Endothelial cell of umbilical vein (primary cell): ENCODE measurements around the gene SYT7. TPM values are rescaled to one million over a fixed set of nuclear protein-coding genes. Genes with fewer than 3 reads are reported as not detected.

Experiments used
- BruUV-seq: library from RNA; stranded (reverse); fragments of 400-500 nt; replicated peaks from 2 replicates; lab custom pipeline; 2021; lab: Mats Ljungman, UMichigan
- CTCF ChIA-PET: fragments of 300-600, 350-600 bp; sonication (Branson Sonifier 250); formaldehyde crosslinking; loops from one replicate; lab custom pipeline; 2021; ENCODE audit warnings: antibody characterized with exemption, inconsistent platforms; lab: Charles Lee
- POLR2A ChIA-PET: fragments of 300-600, 350-600 bp; sonication (Branson Sonifier 250); formaldehyde crosslinking; loops from one replicate; lab custom pipeline; 2021; ENCODE audit warnings: antibody characterized with exemption, inconsistent platforms; lab: Charles Lee
- DNase-seq: peaks from one replicate; pipeline ENCODE4 v3.0.0-alpha.2; 2011; ENCODE audit warnings: low read depth, low spot score
- FAIRE-seq: peaks from 2 replicates; lab custom pipeline; 2011; peaks lifted over from hg19 to GRCh38; lab: Jason Lieb, UNC
- H2AFZ ChIP-seq: 2 replicates; pipeline ENCODE4 v1.6.0; 2012; ENCODE audit warnings: low read depth, low read length, control low read depth, inconsistent platforms
- H3K27ac ChIP-seq: 2 replicates; pipeline ENCODE4 v1.5.1; 2011; ENCODE audit warnings: low read depth, mild to moderate bottlenecking, control low read depth, low read length, moderate library complexity; ENCODE audit not compliant: insufficient read depth
- H3K27me3 ChIP-seq, 2 experiments: 2 replicates each; pipeline versions ENCODE4 v1.6.0 to v1.6.1; 2011; ENCODE audit warnings: low read length in 2 of 2, mixed read lengths in 1 of 2; ENCODE audit not compliant: control insufficient read depth in 2 of 2, insufficient read depth in 2 of 2
- H3K36me3 ChIP-seq, 2 experiments: 2 replicates in 1 of 2; 3 replicates in 1 of 2; pipeline ENCODE4 v1.5.1; 2011; ENCODE audit warnings: low read length in 2 of 2, mild to moderate bottlenecking in 1 of 2, moderate library complexity in 1 of 2; ENCODE audit not compliant: control insufficient read depth in 2 of 2, insufficient read depth in 2 of 2; ENCODE audit errors: extremely low read depth in 1 of 2
- H3K4me1 ChIP-seq: 3 replicates; pipeline ENCODE4 v1.5.1; 2011; ENCODE audit warnings: mild to moderate bottlenecking, low read length; ENCODE audit not compliant: control insufficient read depth, insufficient read depth; ENCODE audit errors: extremely low read depth
- H3K4me2 ChIP-seq: 2 replicates; pipeline ENCODE4 v1.6.1; 2011; ENCODE audit warnings: low read length, control low read depth, mixed read lengths; ENCODE audit not compliant: insufficient read depth
- H3K4me3 ChIP-seq, 3 experiments: fragments of 200-600 bp in 1 of 3; sonication (generic), shearing (Covaris generic) in 1 of 3; replicated peaks in 1 of 3; 2 replicates each; pipeline ENCODE4 v1.5.1; 2011 to 2016; ENCODE audit warnings: control low read depth in 3 of 3, low read length in 3 of 3, mild to moderate bottlenecking in 2 of 3, inconsistent platforms in 1 of 3, low read depth in 1 of 3, moderate library complexity in 1 of 3; ENCODE audit not compliant: insufficient read depth in 1 of 3
- H3K79me2 ChIP-seq: 2 replicates; pipeline ENCODE4 v1.6.0; 2012; ENCODE audit warnings: low read length, inconsistent platforms; ENCODE audit not compliant: control insufficient read depth, insufficient read depth
- H3K9ac ChIP-seq: replicated peaks from 2 replicates; pipeline ENCODE3; 2011; ENCODE audit warnings: low read length, control low read depth; ENCODE audit not compliant: insufficient read depth; ENCODE audit errors: extremely low read depth
- H3K9me1 ChIP-seq: replicated peaks from 3 replicates; pipeline ENCODE4 v1.6.0; 2011; ENCODE audit warnings: mild to moderate bottlenecking, low read length; ENCODE audit not compliant: control insufficient read depth, insufficient read depth; ENCODE audit errors: extremely low read depth
- H3K9me3 ChIP-seq: replicated peaks from 2 replicates; pipeline ENCODE4 v1.5.1; 2012; ENCODE audit warnings: low read length, inconsistent platforms; ENCODE audit not compliant: control insufficient read depth, insufficient read depth
- H4K20me1 ChIP-seq: replicated peaks from 2 replicates; pipeline ENCODE3; 2011; ENCODE audit warnings: mild to moderate bottlenecking, low read length; ENCODE audit not compliant: control insufficient read depth, insufficient read depth; ENCODE audit errors: extremely low read depth
- EZH2 ChIP-seq: IDR thresholded peaks from 2 replicates; pipeline ENCODE4 v1.6.1; 2012; ENCODE audit warnings: borderline replicate concordance, low read depth, mild to moderate bottlenecking, moderate library complexity, low read length, inconsistent platforms; ENCODE audit not compliant: severe bottlenecking
- FOS ChIP-seq: IDR thresholded peaks from 2 replicates; pipeline ENCODE4 v1.6.1; 2011; ENCODE audit warnings: mild to moderate bottlenecking, low read length, moderate library complexity, borderline replicate concordance; ENCODE audit not compliant: insufficient read depth
- GATA2 ChIP-seq: IDR thresholded peaks from 2 replicates; pipeline ENCODE4 v1.7.0; 2011; ENCODE audit warnings: low read depth, mild to moderate bottlenecking, moderate library complexity, mixed read lengths, low read length; ENCODE audit not compliant: insufficient read length, insufficient read depth
- JUN ChIP-seq: IDR thresholded peaks from 2 replicates; pipeline ENCODE4 v1.6.1; 2011; ENCODE audit warnings: borderline replicate concordance, low read depth; ENCODE audit not compliant: insufficient read length, insufficient read depth
- MYC ChIP-seq: IDR thresholded peaks from one replicate; pipeline ENCODE4 v1.6.1; 2011; ENCODE audit warnings: mild to moderate bottlenecking, low read depth, low read length
- POLR2A ChIP-seq: IDR thresholded peaks from 2 replicates; pipeline ENCODE4 v1.6.1; 2012; ENCODE audit warnings: low read depth, mild to moderate bottlenecking, control low read depth, low read length
- POLR2AphosphoS5 ChIP-seq: IDR thresholded peaks from 2 replicates; pipeline ENCODE4 v1.6.1; 2012; ENCODE audit warnings: low read depth, mild to moderate bottlenecking, control low read depth, low read length, moderate library complexity; ENCODE audit not compliant: insufficient read depth
- dilution Hi-C: fragments of 300-500 bp; cut with MboI; formaldehyde crosslinking; loops from one replicate; pipeline ENCODE4 v1.15.0; 2019; ENCODE audit warnings: low sequenced_read_pairs; ENCODE audit not compliant: extremely low pct_ligation_motif_present
- intact Hi-C: fragments of 100-400 bp; cut with micrococcal nuclease; formaldehyde crosslinking; loops from one replicate; pipeline ENCODE4 v1.10.0; 2022
- polyA plus RNA-seq, 4 experiments: library from polyadenylated mRNA; depleted of rRNA in 3 of 4; stranded (reverse) in 3 of 4; unstranded in 1 of 4; fragments of >200 nt; gene quantifications; 2 replicates each; pipeline versions ENCODE4 v1.2.1 to v1.2.3, GENCODE V29; 2011 to 2012; ENCODE audit warnings: missing spikeins in 1 of 4
- total RNA-seq: library from RNA; stranded (reverse); gene quantifications from 2 replicates; pipeline ENCODE4 v1.2.3, GENCODE V29; 2021
- TF ChIP-seq, protein P1 (sequence below): IDR thresholded peaks from 2 replicates; pipeline ENCODE4 v1.6.1; 2011; ENCODE audit not compliant: insufficient read depth, insufficient read length
- TF ChIP-seq, protein P2 (sequence below), 2 donors: IDR thresholded peaks; 1 replicate in 1 of 2; 2 replicates in 1 of 2; pipeline ENCODE4 v1.5.1; 2011; ENCODE audit warnings: low read length in 2 of 2, mild to moderate bottlenecking in 2 of 2, moderate library complexity in 2 of 2, control low read depth in 1 of 2, inconsistent platforms in 1 of 2, low read depth in 1 of 2; ENCODE audit not compliant: insufficient read depth in 1 of 2; ENCODE audit errors: extremely low read depth in 1 of 2

Gene SYT7
- total and polyA plus RNA-seq, 2 donors (not counting 3 experiments of a cell fraction or from before 2014, with no cell fraction given): 0.08 to 0.55 TPM

DNA sequence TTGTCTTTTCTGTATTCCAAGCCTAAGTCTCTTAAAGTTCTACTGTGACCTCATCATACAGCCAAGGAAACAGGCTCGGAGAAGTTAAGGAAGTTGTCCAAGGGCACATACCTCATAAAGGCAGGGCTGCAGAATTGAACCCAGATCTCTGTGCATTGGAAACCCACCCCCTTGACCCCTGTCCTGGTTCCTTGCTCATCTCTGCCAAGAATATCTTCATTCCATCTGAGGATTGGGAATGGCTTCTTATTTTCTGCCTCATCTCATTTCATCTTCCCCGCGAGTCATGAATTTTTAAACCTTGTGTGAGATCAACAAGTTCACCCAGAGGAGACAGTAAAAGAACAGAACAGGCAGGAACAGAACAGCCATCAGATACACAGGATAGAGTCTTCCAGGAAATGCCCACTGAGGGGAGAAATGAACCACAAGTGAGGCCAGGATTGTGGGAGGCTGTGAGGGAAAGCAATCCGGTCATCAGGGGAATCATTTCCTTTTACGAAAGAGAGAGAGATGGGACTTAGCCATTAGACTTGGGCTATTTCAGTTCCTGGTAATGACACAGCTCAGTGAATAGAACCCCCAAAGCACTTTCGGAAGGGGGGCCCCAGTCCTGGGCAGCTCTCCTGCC is 106.7 kb downstream of the SYT7 start:
- H4K20me1 ChIP-seq: no peaks in the 10 kb centered on the region
- CTCF ChIA-PET: interaction anchor here (0.7 to 11.5 kb wide), 3 partner anchors 28 to 193 kb away, joined by 3 to 221 read pairs (median 14); no protein-coding TSS in a partner anchor
- H2AFZ ChIP-seq: no peak overlapping the region
- dilution Hi-C loops: no loop called here
- H3K9me3 ChIP-seq: no peaks in the 10 kb centered on the region
- H3K27me3 ChIP-seq: no peaks in the 10 kb centered on the region
- POLR2A ChIA-PET: no interaction called here
- no peaks in the 10 kb centered on the region for H3K4me1 ChIP-seq
- no TSS peak for BruUV-seq
- DNase-seq: no peak
- no peak overlapping the region for H3K9ac ChIP-seq
- no peak overlapping the region for H3K4me3 ChIP-seq
- H3K9me1 ChIP-seq: no peaks in the 10 kb centered on the region
- TF ChIP-seq FOS (no peak), EZH2 (no peak), POLR2AphosphoS5 (no peak), JUN (no peak), GATA2 (no peak), MYC (no peak), POLR2A (no peak)
- TF ChIP-seq, protein P1, sequence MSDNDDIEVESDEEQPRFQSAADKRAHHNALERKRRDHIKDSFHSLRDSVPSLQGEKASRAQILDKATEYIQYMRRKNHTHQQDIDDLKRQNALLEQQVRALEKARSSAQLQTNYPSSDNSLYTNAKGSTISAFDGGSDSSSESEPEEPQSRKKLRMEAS: no peak
- TF ChIP-seq, protein P2, sequence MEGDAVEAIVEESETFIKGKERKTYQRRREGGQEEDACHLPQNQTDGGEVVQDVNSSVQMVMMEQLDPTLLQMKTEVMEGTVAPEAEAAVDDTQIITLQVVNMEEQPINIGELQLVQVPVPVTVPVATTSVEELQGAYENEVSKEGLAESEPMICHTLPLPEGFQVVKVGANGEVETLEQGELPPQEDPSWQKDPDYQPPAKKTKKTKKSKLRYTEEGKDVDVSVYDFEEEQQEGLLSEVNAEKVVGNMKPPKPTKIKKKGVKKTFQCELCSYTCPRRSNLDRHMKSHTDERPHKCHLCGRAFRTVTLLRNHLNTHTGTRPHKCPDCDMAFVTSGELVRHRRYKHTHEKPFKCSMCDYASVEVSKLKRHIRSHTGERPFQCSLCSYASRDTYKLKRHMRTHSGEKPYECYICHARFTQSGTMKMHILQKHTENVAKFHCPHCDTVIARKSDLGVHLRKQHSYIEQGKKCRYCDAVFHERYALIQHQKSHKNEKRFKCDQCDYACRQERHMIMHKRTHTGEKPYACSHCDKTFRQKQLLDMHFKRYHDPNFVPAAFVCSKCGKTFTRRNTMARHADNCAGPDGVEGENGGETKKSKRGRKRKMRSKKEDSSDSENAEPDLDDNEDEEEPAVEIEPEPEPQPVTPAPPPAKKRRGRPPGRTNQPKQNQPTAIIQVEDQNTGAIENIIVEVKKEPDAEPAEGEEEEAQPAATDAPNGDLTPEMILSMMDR (IDR thresholded peaks at IDR 0.05; ENCODE audit: extremely low read depth in 1 of 2, insufficient read depth in 1 of 2, low read depth in 1 of 2, low read length in 2 of 2): no peak
- intact Hi-C loops: no loop called here
- H3K79me2 ChIP-seq: no peaks in the 10 kb centered on the region
- no peak overlapping the region for H3K4me2 ChIP-seq
- peaks cover 0 to 4% of the 10 kb centered on the region in 2 experiments for H3K36me3 ChIP-seq
- no peak for FAIRE-seq
- no peak overlapping the region for H3K27ac ChIP-seq
